HUES6 (cell line): ENCODE measurements around the gene CAVIN3.

Experiments used
- H3K27ac ChIP-seq: 2 replicates; pipeline ENCODE4 v1.7.0; 2013; ENCODE audit warnings: low read depth, mild to moderate bottlenecking, low read length, inconsistent platforms
- H3K27me3 ChIP-seq: 2 replicates; pipeline ENCODE4 v1.6.1; 2013; ENCODE audit warnings: low read length; ENCODE audit not compliant: control insufficient read depth, insufficient read depth
- H3K36me3 ChIP-seq: 2 replicates; pipeline ENCODE4 v1.6.1; 2013; ENCODE audit warnings: low read length; ENCODE audit not compliant: control insufficient read depth, insufficient read depth
- H3K4me1 ChIP-seq: 2 replicates; pipeline ENCODE4 v1.6.1; 2013; ENCODE audit warnings: low read length; ENCODE audit not compliant: control insufficient read depth, insufficient read depth
- H3K4me3 ChIP-seq: 2 replicates; pipeline ENCODE4 v1.5.1; 2013; ENCODE audit warnings: low read depth, low read length
- H3K9ac ChIP-seq: one replicate; pipeline ENCODE4 v1.6.1; 2013; ENCODE audit warnings: mild to moderate bottlenecking, low read length
- H3K9me3 ChIP-seq: 2 replicates; pipeline ENCODE4 v1.6.1; 2013; ENCODE audit warnings: low read depth, low read length; ENCODE audit not compliant: control insufficient read depth, insufficient read depth

Gene CAVIN3

GRCh38 chr11:6270584-6271246 is 49.6 kb downstream of the CAVIN3 start:
- H3K36me3 ChIP-seq = no peaks in the 10 kb centered on the region
- H3K27me3 ChIP-seq = peaks cover 7% of the 10 kb centered on the region; the same call in 1 of the 2 replicates
- no peak overlapping the region for H3K9ac ChIP-seq
- no peak overlapping the region for H3K4me3 ChIP-seq
- no peaks in the 10 kb centered on the region for H3K4me1 ChIP-seq
- H3K9me3 ChIP-seq = no peaks in the 10 kb centered on the region
- H3K27ac ChIP-seq = no peak overlapping the region

- Histone ChIP-seq H3K36me3 (no peaks in the 10 kb centered on the region), H3K27me3 (peaks cover 9% of the 10 kb centered on the region; the same call in 1 of the 2 replicates), H3K4me3 (no peak overlapping the region), H3K27ac (no peak overlapping the region), H3K4me1 (no peaks in the 10 kb centered on the region), H3K9ac (no peak overlapping the region), H3K9me3 (no peaks in the 10 kb centered on the region)
Observed at GRCh38 chr11:6269994-6270393, 50.3 kb downstream of the CAVIN3 start.
